ENCODE results near the gene DNAJC27.

Gene DNAJC27

DNA sequence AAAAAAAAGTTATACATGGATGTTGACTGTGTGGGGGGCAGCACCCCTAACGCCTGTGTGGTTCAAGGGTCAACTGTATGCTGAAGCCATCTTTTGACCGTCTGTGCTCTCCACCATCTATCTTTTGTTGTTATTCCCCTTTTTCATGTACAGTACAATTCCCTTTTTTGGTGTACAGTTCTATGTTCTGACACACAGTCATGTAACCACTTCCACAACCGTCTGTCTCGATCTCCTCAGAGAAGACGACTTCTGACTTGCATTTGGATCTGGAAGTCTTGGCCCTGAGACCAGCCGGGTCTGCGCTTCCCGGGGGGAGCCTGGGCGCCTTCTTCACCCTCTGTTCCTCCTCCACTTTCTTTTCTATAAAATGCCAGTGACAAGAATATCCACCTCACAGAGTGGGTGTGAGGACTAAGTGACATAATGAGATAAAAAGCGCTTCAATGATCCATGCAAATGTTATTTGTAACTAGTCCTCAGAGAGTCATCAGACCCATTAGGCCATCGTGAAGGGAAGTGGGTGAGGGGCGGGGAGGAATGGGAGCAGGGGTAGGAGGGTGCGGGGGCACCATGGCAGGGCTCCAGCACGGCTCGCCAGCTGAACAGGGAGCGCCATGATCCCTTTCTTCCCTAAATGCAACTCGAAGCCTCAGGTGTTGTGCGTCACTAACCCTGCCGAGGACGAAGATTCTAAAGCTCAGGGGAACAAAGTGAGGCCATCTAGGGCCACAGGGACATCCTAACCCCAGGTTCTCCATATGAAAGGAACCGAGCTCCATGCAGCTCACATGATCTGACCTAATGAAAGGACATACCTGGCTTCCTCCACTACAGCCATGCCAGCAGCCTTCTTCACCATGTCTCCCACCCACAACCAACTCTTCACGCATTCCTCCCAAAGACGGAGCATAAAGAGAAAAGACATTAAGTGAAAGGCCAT, 68.3 kb downstream of the DNAJC27 start:
- DNase-seq, result no peak

DNA sequence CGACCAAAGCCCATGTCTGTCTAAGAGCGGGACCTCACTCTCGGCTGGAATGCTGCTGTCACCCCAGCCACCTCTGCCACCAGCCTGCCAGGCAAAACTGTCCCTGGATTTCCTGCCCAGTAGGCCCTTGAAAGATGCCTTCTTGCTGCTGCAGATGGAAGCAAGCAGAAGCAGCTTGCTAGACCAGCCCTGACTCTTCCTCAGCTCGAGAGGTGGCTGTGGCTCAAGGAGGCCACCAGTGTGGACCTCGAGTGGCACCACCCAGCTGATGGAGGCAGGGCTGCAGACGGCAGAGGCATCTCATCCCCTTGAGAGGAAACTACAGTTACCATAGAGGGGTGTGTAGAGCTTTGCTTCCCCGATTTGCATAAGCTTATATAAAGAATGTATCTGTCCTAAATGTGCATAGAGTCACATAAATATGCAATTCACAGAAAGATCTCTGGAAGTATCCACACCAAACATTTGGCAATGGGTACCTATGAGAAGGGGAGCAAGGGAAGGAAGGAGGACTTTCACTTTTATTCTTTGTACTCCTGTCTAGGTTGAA, 72.3 kb downstream of the DNAJC27 start:
- DNase-seq, result no peak

DNA sequence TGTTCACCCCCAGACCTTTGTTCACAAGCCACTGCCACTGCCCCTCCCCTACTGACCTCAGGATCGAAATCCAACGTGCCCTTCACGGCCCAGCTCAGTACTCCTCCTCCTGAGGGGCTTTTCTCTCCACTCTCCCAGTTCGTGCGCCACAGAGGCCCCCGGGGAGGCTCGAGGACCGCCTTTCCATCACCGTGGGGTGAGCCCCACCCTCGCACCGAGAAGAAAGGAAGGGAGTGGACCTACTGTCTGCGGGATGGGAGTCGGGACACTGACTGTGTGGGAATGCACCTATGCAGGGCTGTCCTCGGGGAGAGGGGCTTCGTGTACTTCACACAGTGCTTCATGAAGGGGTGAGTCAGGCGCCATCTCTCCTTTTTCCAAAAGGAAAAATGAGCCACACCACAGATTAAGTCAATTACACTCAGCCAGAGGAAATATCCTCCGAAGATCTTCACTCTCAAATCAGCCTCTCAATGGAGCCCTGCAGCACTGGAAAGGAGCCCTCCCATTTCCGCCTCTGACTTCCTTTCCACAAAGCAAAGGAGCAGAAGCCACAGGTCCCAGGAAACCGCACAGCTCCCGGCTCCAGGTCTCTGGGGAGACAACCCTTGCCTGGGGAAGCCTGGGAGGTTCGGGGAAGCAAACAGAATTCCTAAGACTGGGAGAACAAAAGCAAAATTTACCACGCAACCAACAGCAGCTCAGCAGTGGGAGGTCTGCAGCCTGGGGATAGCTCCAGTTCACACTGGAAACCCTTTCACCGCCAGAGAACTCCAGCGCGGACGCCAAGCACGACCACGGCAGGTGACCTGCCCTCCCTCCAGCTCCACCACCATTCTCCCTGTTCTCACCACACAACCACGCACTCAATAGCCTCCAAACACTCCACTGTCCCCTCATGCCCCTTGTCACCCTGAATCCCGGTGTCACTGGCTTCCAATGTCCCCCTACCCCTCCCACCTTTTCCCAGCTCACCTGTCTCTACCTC, 73.3 kb downstream of the DNAJC27 start:
- DNase-seq, result no peak

DNA sequence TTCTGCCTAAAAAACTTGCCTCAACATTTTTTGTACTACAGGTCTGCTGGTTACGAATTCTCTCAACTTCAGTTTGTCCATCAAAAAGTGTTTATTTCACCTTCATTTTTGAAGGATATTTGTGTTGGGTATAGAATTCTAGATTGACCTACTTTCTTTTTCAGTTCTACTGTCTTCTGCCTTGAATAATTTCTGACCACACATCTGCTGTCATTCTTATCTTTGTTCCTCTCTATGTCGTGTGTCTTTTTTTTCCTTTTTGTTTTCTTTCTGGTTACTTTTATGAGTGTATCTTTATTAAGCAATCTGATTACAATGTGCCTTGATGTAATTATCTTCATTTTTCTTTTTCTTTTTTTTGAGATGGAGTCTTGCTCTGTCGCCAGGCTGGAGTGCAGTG, 77.0 kb downstream of the DNAJC27 start:
- no peak for DNase-seq

DNA sequence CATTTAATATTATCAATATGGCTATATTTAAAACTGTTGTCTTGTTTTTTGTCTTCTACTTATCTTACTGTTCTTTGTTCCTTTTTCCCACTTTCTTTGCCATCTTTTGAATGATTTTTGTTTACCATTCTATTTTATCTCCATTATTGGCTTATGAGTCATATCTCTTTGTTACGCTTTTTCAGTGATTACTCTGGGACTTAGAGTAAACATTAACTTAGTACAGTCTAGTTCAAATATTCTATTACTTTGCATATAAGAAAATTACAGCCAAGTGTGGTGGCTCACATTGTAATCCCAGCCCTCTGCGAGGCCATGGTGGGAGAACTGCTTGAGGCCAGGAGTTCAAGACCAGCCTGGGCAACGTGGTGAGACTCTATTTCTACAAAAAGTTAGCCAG, 77.8 kb downstream of the DNAJC27 start:
- DNase-seq, result no peak
